Small intestine (tissue), 7 donors: Measurements from ENCODE around the gene ADAMTS2. TPM values are rescaled to one million over a fixed set of nuclear protein-coding genes. Genes with fewer than 3 reads are reported as not detected.

ENCODE experiments used
- DNase-seq, 2 donors: peaks; one replicate each; pipeline versions ENCODE4 v3.0.0 to v3.0.0-alpha.2; 2013
- FAIRE-seq: peaks from 2 replicates; lab custom pipeline; 2012; peaks lifted over from hg19 to GRCh38; lab: Jason Lieb, UNC
- H3K27ac ChIP-seq, 3 donors: one replicate each; pipeline ENCODE4 v1.5.1; 2013; ENCODE audit warnings: low read length in 2 of 3, mild to moderate bottlenecking in 2 of 3, control low read depth in 1 of 3, inconsistent platforms in 1 of 3, low read depth in 1 of 3, moderate library complexity in 1 of 3
- H3K27me3 ChIP-seq, 3 donors: one replicate each; pipeline ENCODE4 v1.6.1; 2013; ENCODE audit warnings: low read length in 3 of 3, inconsistent platforms in 1 of 3; ENCODE audit not compliant: control insufficient read depth in 3 of 3, insufficient read depth in 3 of 3
- H3K36me3 ChIP-seq, 3 donors: one replicate each; pipeline ENCODE4 v1.6.1; 2013; ENCODE audit warnings: low read length in 3 of 3, inconsistent platforms in 1 of 3, low read depth in 1 of 3, mild to moderate bottlenecking in 1 of 3, moderate library complexity in 1 of 3; ENCODE audit not compliant: control insufficient read depth in 3 of 3, insufficient read depth in 2 of 3
- H3K4me1 ChIP-seq, 3 donors: one replicate each; pipeline ENCODE4 v1.6.1; 2013; ENCODE audit warnings: low read length in 2 of 3, inconsistent platforms in 1 of 3, low read depth in 1 of 3, mild to moderate bottlenecking in 1 of 3, moderate library complexity in 1 of 3; ENCODE audit not compliant: control insufficient read depth in 3 of 3, insufficient read depth in 2 of 3
- H3K4me3 ChIP-seq, 3 donors: one replicate each; pipeline ENCODE4 v1.5.1; 2013; ENCODE audit warnings: low read length in 3 of 3, control low read depth in 1 of 3, inconsistent platforms in 1 of 3, low read depth in 1 of 3, mild to moderate bottlenecking in 1 of 3, moderate library complexity in 1 of 3
- H3K9me3 ChIP-seq, 2 donors: one replicate each; pipeline ENCODE4 v1.6.1; 2013; ENCODE audit warnings: low read depth in 1 of 2, low read length in 1 of 2; ENCODE audit not compliant: control insufficient read depth in 2 of 2, insufficient read depth in 1 of 2
- WGBS, 3 donors: extraction: QIAGEN DNeasy Blood & Tissue Kit; methylation state at CpG; one replicate each; pipeline ENCODE4 v1.1.7; 2013; 5-methylcytosine and 5-hydroxymethylcytosine counted together
- polyA plus RNA-seq, 4 donors: library from polyadenylated mRNA; stranded (reverse) in 3 of 4; unstranded in 1 of 4; fragments of 200-250 nt in 3 of 4; fragments of 120-200 nt in 1 of 4; gene quantifications; one replicate each; pipeline versions ENCODE4 v1.2.1 to v1.2.3, GENCODE V29; 2013
- donor health status: healthy with polysubstance abuse.
- donor health status: control.
- donor health status: control.
- donor health status: Bipolar disorder and iron deficiency.
- donor health status: healthy.

The ADAMTS2 gene
- polyA plus RNA-seq, 4 donors, result 0.22 to 6.3 (median 2.4) TPM

- Histone ChIP-seq H3K4me3 (no peak overlapping the region), H3K27ac (no peak overlapping the region), H3K9me3 (no peaks in the 10 kb centered on the region), H3K4me1 (no peaks in the 10 kb centered on the region), H3K27me3 (no peaks in the 10 kb centered on the region), H3K36me3 (no peaks in the 10 kb centered on the region)
- FAIRE-seq, result no peak
- WGBS, 3 donors, result 84 to 87% (median 87%) methylated on average over 27 of the region's 27 CpGs
- no peak for DNase-seq
Measured at GRCh38 chr5:179260324-179261070, 84.8 kb downstream of the ADAMTS2 start.

DNA sequence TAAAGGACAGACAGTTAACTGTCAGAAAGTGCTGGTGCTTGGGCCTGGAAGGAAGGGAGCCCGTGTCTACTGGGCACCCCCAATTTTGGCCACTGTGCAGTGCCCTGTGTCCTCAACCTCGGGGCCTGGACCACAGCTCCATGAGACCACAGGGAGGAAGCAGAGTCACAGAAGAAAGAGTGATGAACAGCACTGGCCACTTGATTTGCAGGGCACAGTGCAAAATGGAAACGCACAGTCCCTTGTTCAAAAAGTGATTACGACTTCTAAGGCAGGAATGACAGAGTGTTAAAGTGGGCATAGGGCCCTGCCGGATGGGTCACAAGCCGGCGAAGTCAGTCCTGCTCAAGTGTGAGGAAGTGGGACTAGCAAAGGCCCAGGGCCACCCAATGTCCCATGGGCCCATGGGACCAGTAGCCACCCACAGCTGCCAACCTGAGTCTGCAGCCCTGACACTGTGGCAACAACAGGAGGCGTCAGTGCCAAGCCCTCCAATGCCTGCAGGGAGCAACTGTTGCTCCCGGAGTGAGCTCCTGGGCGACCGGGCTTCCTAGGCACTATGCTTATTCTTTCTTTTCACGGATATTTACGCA, 85.4 kb downstream of the ADAMTS2 start:
- H3K9me3 ChIP-seq, result no peaks in the 10 kb centered on the region
- H3K4me3 ChIP-seq, result no peak overlapping the region
- H3K4me1 ChIP-seq, result no peaks in the 10 kb centered on the region
- H3K27ac ChIP-seq, result no peak overlapping the region
- 80 to 89% (median 81%) methylated on average over 13 of the region's 13 CpGs for WGBS, 3 donors
- DNase-seq (no peak), FAIRE-seq (no peak)
- no peaks in the 10 kb centered on the region for H3K36me3 ChIP-seq
- H3K27me3 ChIP-seq, result no peaks in the 10 kb centered on the region

- Histone ChIP-seq H3K36me3 (no peaks in the 10 kb centered on the region), H3K27ac (no peak overlapping the region), H3K27me3 (no peaks in the 10 kb centered on the region), H3K9me3 (no peaks in the 10 kb centered on the region), H3K4me1 (no peaks in the 10 kb centered on the region), H3K4me3 (no peak overlapping the region)
- FAIRE-seq, result no peak
- no peak for DNase-seq
- WGBS, 3 donors, result 80 to 83% (median 81%) methylated on average over 23 to 26 of the region's 26 CpGs
Measured at GRCh38 chr5:179258922-179259730, 86.1 kb downstream of the ADAMTS2 start.

DNA sequence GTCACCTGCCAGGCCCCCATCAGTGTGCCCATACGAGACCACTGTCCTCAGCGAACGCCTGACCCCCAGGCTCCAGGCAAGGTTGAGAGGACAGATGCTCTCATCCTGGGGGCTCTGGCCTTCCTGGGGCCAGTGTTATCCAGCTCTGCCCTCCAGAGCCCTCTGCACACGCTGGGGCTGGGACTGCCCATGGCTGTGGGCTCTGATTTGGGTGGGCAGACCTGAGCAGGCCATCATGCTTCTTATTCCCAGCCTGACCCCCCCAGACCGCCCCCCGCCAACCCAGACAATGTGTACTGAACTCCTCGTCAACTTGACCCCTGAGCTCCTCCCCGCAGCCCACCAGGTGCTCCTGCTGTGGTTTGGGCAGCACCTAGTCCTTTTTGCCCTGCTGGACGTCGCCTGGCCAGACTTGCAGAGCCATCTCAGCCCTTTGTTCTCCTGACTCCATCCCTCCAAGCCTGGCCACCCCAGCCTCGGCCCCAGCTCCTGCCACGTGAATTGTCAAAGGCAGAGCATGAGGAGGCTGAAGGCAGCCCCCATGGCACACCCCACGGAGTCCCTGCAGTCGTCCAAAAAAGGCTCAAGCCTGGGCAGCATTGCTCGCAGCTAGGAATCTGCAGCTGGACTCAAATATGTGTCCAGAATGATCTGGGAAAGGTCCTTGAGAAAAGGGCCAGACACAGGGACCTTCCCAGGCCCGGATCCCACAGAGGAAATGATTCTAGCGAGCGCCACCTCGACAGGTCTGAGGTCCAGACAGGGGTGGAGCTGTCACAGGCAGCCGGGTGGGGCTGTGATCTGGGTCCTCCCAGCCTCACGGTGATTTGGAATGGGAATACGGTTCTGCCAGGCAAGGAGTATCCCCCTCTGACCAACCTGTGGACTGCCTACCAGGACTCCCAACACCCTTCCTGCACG, 87.0 kb downstream of the ADAMTS2 start:
- H3K4me3 ChIP-seq, result no peak overlapping the region
- FAIRE-seq (no peak), DNase-seq (no peak)
- H3K4me1 ChIP-seq, result no peaks in the 10 kb centered on the region
- no peaks in the 10 kb centered on the region for H3K27me3 ChIP-seq
- H3K27ac ChIP-seq, result no peak overlapping the region
- H3K36me3 ChIP-seq, result no peaks in the 10 kb centered on the region
- 68 to 72% (median 71%) methylated on average over 23 of the region's 23 CpGs for WGBS, 3 donors
- no peaks in the 10 kb centered on the region for H3K9me3 ChIP-seq

DNA sequence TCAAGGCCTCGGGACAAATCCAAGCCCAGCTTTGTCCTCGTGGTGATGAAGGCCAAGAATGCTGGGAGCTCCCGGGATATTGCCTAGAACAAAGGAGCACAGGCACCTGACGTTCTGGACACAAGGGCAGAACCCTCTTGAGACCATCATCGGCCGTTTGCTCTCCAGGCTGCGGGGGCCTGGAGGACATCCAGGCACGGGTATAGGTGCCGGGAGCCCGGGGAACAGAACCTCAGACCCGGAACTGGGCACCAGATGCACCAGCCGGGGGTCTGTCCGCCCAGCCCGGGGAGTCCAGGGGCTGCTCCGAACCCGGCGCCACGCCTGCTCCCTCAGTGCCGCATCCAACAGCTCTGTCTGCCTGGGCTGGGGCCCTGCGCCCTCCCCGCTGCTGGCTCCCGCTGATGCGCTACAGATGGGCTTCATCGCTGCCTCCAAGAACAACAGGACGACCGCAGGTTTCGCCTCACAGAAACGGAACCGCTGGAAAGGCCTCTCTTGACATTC, 88.0 kb downstream of the ADAMTS2 start:
- FAIRE-seq (no peak), DNase-seq (no peak)
- Histone ChIP-seq H3K4me1 (no peaks in the 10 kb centered on the region), H3K9me3 (no peaks in the 10 kb centered on the region), H3K36me3 (no peaks in the 10 kb centered on the region), H3K4me3 (no peak overlapping the region), H3K27me3 (no peaks in the 10 kb centered on the region), H3K27ac (no peak overlapping the region)
- WGBS, 3 donors, result 84 to 88% (median 86%) methylated on average over 27 to 29 of the region's 29 CpGs

GRCh38 chr5:179256328-179257175, 88.7 kb downstream of the ADAMTS2 start:
- DNase-seq, result no peak
- no peak for FAIRE-seq
- Histone ChIP-seq H3K4me1 (no peaks in the 10 kb centered on the region), H3K4me3 (no peak overlapping the region), H3K27me3 (no peaks in the 10 kb centered on the region), H3K36me3 (no peaks in the 10 kb centered on the region), H3K9me3 (no peaks in the 10 kb centered on the region), H3K27ac (no peak overlapping the region)
- WGBS, 3 donors, result 77 to 80% (median 78%) methylated on average over 23 of the region's 23 CpGs

DNA sequence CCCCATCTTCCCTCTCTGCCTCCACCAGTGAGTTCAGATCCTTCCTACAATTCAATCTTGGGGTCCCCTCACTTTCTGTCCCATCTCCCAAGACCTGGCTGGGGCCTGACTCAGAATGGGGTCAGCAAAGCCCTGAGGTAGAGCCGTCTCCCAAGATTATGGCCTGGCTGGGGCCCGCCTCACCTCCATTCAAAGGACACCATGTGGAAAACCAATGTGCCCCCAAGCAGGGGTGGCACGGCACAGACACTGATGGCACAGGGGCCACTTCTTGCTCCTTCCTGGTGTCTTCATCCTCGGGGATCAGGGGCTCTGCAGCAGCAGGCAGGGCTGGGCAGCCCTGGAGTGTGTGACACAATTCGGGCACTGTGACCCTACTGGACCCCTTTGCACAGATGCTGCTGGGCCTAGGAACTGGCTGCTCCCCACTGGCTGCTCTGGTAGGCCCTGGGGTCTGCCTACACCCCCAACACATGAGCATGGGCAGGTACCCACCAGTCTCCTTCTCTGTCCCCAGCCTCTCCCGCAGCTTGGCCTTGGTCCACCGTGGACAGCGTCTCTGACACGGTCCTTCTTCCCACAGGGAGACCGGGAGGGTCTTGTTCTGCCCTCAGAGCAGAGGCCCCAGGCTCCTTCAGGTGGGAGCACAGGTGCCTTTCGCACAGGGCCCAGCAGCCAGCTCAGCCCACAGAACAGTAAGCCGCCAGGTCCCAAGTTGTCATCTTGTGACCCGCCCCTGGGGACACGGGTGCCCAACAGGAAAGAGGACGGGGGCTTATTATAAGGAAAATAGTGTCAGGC, 89.5 kb downstream of the ADAMTS2 start:
- DNase-seq (no peak), FAIRE-seq (no peak)
- no peaks in the 10 kb centered on the region for H3K4me1 ChIP-seq
- no peak overlapping the region for H3K4me3 ChIP-seq
- no peaks in the 10 kb centered on the region for H3K36me3 ChIP-seq
- no peaks in the 10 kb centered on the region for H3K9me3 ChIP-seq
- H3K27ac ChIP-seq, result no peak overlapping the region
- 83 to 88% (median 88%) methylated on average over 15 of the region's 15 CpGs for WGBS, 3 donors
- H3K27me3 ChIP-seq, result no peaks in the 10 kb centered on the region
